ENCODE measurements around the gene SMYD4.

SMYD4 gene

DNA sequence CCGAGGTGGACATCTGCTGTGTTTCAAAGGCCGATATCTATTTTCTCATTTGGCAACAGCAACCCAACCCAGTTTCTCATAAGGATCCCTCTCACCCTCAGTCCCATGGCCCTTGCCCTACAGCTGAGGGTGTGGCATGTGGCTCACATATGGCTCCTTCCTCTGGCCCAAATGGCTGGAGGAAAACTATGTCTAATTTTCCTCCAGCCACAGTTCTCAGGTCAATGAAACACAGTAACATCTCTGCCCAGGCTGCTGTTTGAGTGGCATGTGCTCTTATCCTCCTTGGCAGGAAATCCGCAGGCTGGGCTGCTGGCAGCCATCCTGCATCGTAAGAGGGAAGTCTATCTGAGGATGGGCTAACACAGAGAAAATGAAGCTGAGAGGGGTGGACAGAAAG is 43.8 kb downstream of the SMYD4 start:
- TF ChIP-seq, protein P1, sequence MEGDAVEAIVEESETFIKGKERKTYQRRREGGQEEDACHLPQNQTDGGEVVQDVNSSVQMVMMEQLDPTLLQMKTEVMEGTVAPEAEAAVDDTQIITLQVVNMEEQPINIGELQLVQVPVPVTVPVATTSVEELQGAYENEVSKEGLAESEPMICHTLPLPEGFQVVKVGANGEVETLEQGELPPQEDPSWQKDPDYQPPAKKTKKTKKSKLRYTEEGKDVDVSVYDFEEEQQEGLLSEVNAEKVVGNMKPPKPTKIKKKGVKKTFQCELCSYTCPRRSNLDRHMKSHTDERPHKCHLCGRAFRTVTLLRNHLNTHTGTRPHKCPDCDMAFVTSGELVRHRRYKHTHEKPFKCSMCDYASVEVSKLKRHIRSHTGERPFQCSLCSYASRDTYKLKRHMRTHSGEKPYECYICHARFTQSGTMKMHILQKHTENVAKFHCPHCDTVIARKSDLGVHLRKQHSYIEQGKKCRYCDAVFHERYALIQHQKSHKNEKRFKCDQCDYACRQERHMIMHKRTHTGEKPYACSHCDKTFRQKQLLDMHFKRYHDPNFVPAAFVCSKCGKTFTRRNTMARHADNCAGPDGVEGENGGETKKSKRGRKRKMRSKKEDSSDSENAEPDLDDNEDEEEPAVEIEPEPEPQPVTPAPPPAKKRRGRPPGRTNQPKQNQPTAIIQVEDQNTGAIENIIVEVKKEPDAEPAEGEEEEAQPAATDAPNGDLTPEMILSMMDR (IDR thresholded peaks at IDR 0.05; ENCODE audit: low read depth, low read length, missing control alignments), result no peak
- H3K4me3 ChIP-seq (ENCODE audit: low read depth, low read length), result no peak overlapping the region
- DNase-seq (ENCODE audit: low read depth), result no peak

- TF ChIP-seq, protein P1 (IDR thresholded peaks at IDR 0.05; ENCODE audit: low read depth, low read length, missing control alignments), result peak; percentile 49
- no peak for DNase-seq (ENCODE audit: low read depth)
- no peak overlapping the region for H3K4me3 ChIP-seq (ENCODE audit: low read depth, low read length)
Measured at GRCh38 chr17:1783834-1784611, 45.7 kb downstream of the SMYD4 start.

DNA sequence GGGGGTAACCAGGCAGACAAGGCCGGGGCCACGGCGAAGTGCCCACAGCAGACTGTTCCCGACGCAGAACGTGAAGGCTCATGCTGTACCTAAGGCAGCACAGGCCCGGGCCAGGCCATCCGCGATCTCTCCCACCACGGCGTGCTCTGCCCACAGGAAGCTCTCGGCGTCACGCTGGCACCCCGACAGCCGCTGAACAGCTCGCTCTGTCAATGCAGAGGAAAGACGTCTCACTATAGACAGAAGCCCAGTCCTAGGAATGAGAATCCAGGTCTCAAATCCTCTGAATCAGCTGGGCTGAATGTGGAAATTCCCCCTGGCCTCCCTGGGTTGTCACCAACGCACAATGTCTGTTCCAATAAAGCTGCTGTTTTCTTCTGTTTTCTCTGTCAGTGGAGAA is 46.4 kb downstream of the SMYD4 start:
- H3K4me3 ChIP-seq (ENCODE audit: low read depth, low read length), result no peak overlapping the region
- DNase-seq (ENCODE audit: low read depth), result no peak
- TF ChIP-seq, protein P1 (IDR thresholded peaks at IDR 0.05; ENCODE audit: low read depth, low read length, missing control alignments), result no peak

DNA sequence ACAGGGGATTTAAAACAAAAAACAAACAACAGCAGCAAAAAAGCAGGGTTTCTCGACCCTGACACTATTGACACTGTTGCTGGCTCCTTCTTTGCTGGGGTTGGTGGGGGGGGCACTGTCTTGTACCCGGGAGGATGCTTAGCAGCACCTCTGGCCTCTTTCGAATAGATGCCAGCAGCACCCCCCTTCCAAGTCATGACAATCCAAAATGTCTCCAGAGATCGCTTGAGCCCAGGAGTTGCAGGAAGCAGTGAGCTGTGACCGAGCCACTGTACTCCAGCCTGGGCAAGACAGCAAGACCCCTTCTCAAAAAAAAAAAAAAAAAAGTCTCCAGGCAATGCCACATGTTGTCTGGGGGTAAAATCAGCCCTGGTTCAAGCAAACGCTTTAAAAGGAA is 47.5 kb downstream of the SMYD4 start:
- DNase-seq (ENCODE audit: low read depth), result no peak
- TF ChIP-seq, protein P1 (IDR thresholded peaks at IDR 0.05; ENCODE audit: low read depth, low read length, missing control alignments), result no peak
- H3K4me3 ChIP-seq (ENCODE audit: low read depth, low read length), result no peak overlapping the region

GRCh38 chr17:1779571-1780131 is 50.1 kb downstream of the SMYD4 start:
- H3K4me3 ChIP-seq (ENCODE audit: low read depth, low read length), result no peak overlapping the region
- TF ChIP-seq, protein P1 (IDR thresholded peaks at IDR 0.05; ENCODE audit: low read depth, low read length, missing control alignments), result no peak
- no peak for DNase-seq (ENCODE audit: low read depth)

DNA sequence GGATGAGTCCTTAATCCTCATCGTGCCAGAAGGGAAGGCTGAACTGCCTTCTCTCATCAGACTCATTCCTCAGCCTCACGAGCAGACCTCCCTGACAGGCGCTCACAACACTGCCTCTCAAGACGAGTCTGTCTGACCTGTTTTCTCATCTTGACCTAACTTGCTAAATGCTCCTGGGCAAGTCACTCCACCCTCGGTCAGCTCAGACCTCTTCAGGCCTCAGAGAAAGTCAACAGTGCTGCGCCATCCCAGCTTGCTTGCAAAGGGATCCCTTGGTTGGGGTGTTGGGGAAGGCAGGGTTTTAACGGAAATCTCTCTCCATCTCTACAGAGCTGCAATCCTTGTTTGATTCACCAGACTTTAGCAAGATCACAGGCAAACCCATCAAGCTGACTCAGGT is 52.8 kb downstream of the SMYD4 start:
- no peak for DNase-seq (ENCODE audit: low read depth)
- H3K4me3 ChIP-seq (ENCODE audit: low read depth, low read length), result no peak overlapping the region
- TF ChIP-seq, protein P1 (IDR thresholded peaks at IDR 0.05; ENCODE audit: low read depth, low read length, missing control alignments), result no peak

GRCh38 chr17:1776328-1776727 is 53.4 kb downstream of the SMYD4 start:
- H3K4me3 ChIP-seq (ENCODE audit: low read depth, low read length), result no peak overlapping the region
- no peak for DNase-seq (ENCODE audit: low read depth)
- TF ChIP-seq, protein P1 (IDR thresholded peaks at IDR 0.05; ENCODE audit: low read depth, low read length, missing control alignments), result no peak
